Epithelial cell of proximal tubule (primary cell): ENCODE measurements around the gene RAB18. TPM values are rescaled to one million over a fixed set of nuclear protein-coding genes. Genes with fewer than 3 reads are reported as not detected.
A peak's percentile ranks its signal among the peaks of the same experiment; 100 is the strongest.

Experiments used
- DNase-seq: peaks from one replicate; pipeline ENCODE4 v3.0.0-alpha.2; 2011; ENCODE audit warnings: low read depth
- H3K4me3 ChIP-seq: 2 replicates; pipeline ENCODE4 v1.5.1; 2011; ENCODE audit warnings: low read depth, mild to moderate bottlenecking, low read length
- CTCF ChIP-seq: conservative IDR thresholded peaks from 2 replicates; pipeline ENCODE4 v1.5.1; 2012; ENCODE audit warnings: low read depth, mild to moderate bottlenecking, low read length
- total RNA-seq: library from RNA; depleted of rRNA; stranded (reverse); fragments of >200 nt; gene quantifications from 2 replicates; pipeline ENCODE4 v1.2.3, GENCODE V29; 2015

RAB18 gene
- total RNA-seq, 1 donor from 2014 or later = 30.3 TPM

DNA sequence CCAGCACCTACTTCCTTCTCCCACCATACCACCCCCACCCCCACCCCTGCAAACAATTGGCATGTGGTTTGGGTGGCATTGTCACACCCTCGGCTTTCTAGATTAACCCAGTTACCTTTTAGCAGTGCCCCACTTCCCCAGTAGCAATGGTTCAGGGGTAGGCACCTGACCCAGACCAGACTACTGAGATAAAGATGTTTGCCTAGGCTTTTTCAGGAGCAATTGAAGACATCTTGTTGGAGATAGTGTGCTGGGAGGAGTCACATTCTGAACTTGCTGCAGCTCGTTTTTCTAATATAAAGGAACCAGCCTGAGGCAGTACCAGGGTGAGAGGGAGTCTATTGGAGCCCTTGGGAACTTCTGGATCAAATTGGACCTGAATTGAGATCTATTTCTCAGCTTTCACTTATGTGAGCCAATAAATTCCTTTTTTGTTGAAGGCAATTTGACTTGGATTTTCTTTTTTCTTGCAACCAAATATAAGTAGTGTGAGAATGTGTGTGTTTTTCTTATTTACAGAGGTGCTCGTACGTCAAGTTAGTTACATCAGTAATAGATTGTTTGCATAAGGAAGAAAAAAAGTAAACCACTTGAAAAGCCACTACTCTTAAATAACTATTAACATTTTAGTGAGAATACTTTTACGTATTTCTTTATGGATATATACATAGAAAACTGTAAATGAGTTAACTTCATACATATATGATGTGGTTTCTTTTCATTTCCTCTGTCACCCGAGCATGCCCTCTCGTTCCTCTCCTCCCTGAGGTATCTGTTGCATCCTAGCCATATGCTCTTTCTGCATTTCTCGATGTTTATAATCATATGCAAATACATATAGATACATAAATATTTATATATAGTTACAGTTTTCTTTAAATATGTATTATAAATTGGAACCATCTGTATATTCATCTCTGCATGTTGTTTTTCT is 38.0 kb downstream of the RAB18 start:
- no peak for TF ChIP-seq CTCF
- no peak overlapping the region for H3K4me3 ChIP-seq
- DNase-seq = no peak

DNA sequence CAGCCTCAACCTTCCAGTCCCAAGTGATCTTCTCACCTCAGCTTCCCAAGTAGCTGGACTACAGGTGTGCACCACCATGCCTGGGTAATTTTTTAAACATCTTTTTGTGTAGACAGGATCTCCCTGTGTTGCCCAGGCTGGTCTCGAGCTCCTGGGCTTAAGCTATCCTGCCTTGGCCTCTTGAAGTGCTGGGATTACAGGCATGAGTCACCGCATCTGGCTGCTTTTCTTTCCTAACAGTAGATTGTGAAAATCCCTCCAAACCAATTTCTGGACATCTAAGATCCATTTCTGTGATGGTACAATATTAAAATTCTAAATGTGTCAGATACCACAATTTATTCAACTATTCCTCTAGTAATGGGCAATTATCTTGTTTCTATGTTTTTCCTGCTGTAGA is 38.7 kb downstream of the RAB18 start:
- no peak for DNase-seq
- H3K4me3 ChIP-seq = no peak overlapping the region
- no peak for TF ChIP-seq CTCF

- no peak for DNase-seq
- no peak for TF ChIP-seq CTCF
- no peak overlapping the region for H3K4me3 ChIP-seq
These were observed 42.9 kb downstream of the RAB18 start for GRCh38 chr10:27547047-27547446.

- no peak overlapping the region for H3K4me3 ChIP-seq
- DNase-seq = no peak
These were observed 43.4 kb downstream of the RAB18 start for GRCh38 chr10:27547482-27547881.

DNA sequence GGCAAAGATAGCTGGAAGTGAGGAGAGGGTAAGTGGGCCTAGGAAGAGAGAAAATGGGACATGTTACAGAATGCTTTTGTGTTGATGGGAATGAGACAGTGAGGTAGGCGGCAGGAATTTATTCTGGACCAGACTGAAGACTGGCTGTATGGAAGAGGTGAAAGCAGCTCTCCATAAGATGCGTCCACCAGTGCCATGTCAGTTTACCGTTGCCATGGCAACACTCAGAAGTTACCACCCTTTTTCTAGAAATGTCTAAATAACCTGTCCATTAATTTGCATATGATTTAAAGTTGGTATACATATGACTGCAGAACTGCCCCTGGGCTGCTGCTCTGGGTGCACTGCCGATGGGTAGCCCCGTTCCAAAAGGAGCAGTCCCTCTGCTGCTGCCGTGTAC is 46.7 kb downstream of the RAB18 start:
- TF ChIP-seq CTCF = no peak
- H3K4me3 ChIP-seq = no peak overlapping the region
- no peak for DNase-seq

More at GRCh38 chr10:27547482-27547881, 43.4 kb downstream of the RAB18 start:
- no peak for TF ChIP-seq CTCF

GRCh38 chr10:27558612-27559020 is 54.5 kb downstream of the RAB18 start:
- peak; percentile 83 for TF ChIP-seq CTCF
- DNase-seq = peak; percentile 13
- no peak overlapping the region for H3K4me3 ChIP-seq

DNA sequence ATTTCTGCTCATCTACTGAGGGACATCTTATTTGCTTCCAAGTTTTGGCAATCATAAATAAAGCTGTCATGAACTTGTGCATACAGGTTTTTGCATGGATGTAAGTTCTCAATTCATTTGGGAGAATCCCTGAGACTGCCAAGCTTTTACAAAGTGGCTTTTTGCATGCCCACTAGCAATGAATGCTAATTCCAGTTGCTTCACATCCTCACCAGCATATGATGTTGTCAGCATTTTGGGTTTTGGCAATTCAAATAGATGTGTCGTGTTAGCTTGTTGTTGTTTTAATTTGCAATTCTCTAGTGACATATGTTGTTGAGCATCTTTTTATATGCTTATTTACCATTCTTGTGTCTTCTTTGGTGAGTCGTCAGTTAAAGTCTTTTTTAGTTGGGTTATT is 57.2 kb downstream of the RAB18 start:
- no peak overlapping the region for H3K4me3 ChIP-seq
- DNase-seq = no peak
- TF ChIP-seq CTCF = no peak
